GM19328 (cell line): ENCODE measurements around the gene CERKL.
"Not testable (repeated sequence)": the region's sequence is repeated elsewhere in the genome, so short reads cannot be mapped to it uniquely, and the experiment has no call there.

Source experiments
- ATAC-seq: cut with Tn5 transposase; IDR thresholded peaks from one replicate; pipeline ENCODE4 v1.9.1; 2021; ENCODE audit warnings: mild to moderate bottlenecking, moderate library complexity; ENCODE audit not compliant: unreplicated experiment

The CERKL gene, protein sequence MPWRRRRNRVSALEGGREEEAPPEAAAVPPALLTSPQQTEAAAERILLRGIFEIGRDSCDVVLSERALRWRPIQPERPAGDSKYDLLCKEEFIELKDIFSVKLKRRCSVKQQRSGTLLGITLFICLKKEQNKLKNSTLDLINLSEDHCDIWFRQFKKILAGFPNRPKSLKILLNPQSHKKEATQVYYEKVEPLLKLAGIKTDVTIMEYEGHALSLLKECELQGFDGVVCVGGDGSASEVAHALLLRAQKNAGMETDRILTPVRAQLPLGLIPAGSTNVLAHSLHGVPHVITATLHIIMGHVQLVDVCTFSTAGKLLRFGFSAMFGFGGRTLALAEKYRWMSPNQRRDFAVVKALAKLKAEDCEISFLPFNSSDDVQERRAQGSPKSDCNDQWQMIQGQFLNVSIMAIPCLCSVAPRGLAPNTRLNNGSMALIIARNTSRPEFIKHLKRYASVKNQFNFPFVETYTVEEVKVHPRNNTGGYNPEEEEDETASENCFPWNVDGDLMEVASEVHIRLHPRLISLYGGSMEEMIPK

DNA sequence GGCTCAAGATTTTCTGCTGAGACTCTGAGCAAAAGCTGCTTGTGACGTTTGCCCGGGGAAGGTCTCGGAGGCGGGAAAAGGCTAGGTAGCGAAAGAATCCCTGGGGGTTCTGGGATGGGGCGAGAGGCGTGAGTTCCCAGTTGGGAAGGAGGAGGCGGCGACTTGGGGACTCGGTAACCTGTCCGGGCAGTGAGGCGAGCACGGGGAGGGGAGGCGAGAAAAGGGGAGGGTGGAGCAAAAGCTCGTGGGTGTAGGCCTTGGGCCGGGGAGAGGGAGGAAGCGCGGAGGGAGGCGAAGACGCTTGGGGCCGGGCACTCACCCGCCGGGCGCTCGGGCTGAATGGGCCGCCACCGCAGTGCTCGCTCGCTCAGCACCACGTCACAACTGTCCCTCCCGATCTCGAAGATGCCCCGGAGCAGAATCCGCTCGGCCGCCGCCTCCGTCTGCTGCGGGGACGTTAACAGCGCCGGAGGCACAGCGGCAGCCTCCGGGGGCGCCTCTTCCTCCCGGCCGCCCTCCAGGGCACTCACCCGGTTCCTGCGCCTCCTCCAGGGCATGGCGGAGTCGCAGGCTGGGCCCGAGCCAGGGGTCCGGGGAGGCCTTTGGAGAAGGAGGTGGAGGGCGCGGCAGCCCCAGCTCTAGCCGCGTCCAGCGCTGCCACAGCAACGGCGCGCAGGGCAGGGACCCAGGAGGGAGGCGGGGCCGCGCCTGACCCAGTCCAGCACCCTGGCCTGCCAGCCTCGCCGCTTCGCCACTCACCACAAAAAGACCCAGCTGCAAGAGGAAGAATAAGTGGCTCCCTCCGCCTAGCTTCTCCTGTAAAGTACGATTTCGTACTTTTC lies at the start of gene CERKL:
CERKL (minus strand) TSS at position 656 of the 842 bp plus-strand sequence; CDS start at position 557, 99 bp downstream.
- peak; percentile 85 for ATAC-seq

DNA sequence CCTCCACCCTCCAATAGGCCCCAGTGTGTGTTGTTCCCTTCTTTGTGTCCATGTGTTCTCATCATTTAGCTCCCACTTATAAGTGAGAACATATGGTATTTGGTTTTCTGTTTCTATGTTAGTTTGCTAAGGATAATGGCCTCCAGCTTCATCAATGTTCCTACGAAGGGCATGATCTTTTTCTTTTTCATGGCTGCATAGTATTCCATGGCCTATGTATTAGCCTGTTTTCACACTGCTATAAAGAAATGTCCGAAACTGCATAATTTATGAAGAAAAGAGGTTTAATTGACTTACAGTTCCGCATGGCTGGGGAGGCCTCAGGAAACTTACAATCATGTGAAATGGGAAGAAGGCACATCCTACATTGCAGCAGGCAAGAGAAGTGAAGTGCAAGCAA lies 45.6 kb upstream of the CERKL start:
- not testable (repeated sequence) for ATAC-seq

DNA sequence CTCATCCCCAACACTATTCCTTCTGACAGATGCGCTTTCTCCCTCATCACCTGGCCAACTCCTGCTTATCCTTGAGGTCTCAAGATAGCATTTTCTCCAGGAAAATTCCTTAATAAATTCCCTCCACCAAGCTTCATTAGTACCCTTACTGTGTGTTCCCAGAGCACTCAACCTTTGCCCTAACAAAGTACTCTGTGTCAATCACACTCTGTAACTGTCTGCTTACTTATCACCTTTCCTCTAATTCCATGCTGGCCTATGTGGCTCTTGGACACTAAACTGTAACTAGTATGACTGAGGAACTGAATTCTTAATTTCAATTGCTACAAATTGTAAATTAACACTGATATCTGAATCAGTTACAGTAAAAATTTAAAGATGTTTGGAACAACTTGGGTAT lies 41.3 kb upstream of the CERKL start:
- no peak for ATAC-seq

DNA sequence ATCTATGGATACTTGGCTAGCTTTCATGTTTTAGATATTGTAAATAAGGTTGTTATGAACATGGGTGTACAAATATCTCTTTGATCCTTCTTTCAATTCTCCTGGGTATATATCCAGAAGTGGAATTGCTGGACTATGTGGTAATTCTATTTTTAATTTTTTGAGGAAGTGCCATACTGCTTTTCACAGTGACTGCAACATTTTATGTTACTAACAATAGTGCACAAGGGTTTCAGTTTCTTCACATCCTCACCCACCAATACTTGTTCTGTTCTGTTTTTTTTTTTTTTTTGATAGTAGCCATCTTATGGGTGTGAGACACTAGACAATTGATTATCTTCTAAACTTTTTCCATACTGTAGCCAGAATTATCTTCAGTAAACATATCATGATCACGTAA lies 40.7 kb upstream of the CERKL start:
- no peak for ATAC-seq

DNA sequence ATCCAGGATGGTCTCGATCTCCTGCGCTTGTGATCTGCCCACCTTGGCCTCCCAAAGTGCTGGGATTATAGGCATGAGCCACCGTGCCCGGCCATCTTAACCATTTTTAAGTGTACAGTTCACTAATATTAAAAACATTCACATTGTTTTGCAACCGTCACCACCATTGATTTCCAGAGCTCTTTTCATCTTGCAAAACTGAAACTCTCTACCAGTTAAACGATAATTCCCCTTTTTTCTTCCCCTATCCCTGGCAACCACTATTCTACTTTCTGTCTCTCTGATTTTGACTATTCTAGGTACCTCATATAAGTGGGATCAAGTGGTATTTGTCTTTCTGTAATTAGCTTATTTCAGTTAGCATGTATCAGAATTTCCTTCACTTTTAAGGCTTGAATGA lies 40.2 kb upstream of the CERKL start:
- ATAC-seq: no peak

DNA sequence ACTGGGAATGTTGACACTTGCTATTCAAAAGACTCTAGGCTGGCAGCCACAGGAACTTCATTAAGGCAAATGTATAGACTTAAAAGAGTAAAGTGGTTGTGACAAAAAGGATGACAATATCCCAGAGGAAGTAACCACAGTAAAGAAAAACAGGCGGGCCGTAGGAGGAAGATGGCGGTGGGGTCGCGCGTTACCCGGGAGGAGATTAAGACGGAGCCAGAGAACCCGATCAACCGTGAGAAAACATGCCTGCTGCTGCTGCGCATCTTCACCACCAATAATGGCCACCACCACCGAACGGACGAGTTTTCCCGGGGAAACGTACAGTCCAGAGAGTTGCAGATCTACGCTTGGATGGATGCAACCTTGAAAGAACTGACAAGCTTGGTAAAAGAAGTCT lies 37.4 kb upstream of the CERKL start:
- ATAC-seq: no peak

DNA sequence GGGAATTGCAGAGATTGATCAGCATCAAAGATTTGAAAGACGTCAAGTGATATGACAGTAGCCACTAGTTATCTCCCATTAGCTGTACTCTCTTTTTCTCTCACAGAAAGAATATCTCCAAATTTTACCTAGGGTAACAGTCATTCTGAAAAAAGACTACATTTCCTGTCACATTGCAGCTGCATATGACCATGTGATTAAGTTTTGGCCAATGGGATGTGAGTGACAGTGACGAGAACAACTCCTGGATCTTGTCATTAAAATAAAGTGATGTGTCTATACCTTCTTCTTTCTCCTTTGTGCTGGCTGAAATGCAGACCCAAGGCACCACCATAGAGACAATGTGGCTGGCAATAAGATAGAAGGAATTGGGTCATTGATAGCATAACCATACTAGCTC lies 34.0 kb upstream of the CERKL start:
- no peak for ATAC-seq

DNA sequence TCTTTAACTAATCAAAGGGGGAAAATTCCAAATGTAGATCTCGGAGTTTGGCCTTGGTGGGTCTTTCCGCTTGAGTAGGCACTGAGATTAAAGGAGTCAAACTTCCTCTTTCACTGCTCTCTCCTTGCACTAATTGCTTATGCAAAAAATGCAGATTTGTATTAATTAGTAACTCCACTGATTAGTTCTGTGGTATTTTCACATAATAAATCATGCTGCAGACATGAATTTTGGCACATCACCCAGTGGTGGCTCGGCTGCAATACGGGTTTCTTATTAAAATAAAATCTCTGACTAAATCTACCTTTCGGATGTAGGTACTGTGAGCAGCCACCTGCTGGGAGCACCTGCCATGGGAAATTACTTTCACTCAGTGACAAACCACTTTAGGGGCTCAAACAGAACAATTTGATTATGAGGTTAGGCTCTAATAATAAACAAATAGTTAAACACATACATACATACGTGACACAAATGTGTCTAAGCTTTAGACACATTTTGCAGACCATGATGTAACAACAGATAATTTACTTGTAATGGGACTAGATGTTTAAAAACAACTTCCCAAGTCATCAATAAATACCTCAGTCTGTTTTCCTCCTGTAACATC lies 29.8 kb upstream of the CERKL start:
- no peak for ATAC-seq

DNA sequence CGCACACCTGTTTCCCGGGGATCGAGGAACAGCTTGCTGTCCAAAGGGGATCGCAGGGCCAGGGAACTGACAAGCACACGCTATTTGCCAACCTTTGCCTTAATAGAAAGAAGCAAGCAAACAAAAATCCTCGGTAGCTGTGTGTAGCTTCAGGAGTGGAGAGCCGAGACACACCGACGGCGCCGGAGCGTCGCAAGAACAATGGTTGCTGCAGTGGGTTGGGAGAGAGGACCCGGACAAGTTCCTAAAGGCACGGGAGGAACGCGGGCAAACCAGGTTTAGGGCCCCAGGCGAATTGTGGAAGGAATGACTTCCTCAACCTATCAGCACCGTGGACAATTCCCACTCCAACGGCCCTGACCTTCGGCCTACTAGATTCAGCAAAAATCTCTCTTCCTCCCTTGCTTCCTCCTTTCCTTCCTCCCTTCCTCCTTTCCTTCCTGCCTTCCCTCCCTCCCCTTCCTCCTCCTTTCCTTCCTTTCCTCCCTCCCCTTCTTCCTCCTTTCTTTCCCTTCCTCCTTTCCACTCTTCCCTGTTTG lies 28.3 kb upstream of the CERKL start:
- ATAC-seq: no peak

DNA sequence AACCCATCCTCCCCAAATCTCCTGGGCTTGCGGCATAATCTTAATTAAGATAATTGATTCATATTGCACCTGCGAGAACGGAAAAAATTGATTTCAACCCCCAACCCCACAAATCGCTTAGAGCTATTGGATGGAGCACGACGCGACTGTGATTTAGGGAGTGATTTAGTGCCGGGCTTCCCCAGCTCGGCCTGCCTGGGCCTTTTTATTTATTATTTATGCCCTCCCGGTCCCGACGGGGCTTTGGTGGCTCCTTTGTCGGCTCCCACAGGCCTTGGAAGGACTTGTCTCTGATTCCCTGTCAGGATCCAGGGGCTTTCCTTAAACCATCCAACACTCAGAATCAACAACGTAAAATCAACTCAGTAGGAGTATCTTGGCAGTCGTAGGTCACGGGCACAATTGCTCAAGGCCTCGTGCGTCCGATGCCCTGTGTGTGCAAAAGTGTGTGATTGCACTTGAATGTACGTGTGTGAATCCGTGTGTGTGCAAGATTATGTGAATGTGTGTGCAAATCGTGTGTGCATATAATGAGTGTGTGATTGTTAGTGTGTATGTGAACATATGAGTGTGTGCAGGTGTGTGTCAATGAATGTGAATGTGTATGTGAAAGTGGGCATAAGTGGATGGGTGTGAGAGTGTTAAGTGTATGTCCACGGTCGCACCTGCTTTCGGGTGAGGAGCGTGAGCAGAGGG lies 27.7 kb upstream of the CERKL start:
- ATAC-seq: no peak

DNA sequence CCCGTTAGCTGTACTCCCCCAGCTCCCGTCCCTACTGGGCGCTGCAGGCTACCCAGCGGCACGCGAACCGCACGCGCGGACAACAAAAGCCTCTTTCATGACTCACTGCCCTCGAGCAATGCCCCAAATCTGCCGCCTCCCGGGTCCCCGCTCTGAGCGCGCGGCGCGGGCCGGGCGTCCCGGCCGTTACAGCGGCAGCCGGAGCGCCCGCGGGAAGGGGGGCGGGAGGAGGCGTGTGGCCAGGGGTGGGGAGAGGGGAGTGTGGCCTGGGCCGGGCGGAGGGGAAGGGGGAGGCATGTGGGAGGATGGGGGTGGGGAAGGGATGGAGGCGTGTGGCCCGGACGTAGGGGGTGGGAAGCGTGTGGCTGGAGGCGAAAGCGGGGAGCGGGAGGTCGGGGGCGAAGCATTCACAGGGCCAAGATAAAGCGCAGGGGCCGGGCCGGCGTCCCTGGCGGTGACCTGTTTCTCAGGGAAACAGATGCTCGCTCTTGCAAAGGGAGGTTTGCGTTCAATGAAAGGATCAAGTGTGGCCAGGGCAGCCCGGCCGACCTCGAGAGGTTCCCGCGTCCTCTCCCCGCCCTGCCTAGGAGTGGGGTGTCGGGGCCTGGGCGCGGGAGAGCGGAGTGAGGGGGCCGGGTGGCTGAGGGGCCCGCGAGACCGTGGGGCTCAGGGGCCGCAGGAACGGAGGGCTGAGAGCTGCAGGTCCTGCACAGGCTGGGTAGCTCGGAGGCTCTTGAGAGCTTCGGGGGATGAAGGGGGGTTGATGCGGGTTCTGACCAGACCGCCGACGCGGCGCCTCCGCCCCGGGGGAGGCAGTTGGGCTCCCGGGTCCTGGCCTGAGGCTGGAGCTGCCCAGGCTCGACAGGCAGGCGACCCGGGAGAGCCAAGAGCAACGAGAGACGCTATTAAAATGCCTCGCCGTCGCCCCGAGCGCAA lies 26.9 kb upstream of the CERKL start:
- ATAC-seq: no peak

DNA sequence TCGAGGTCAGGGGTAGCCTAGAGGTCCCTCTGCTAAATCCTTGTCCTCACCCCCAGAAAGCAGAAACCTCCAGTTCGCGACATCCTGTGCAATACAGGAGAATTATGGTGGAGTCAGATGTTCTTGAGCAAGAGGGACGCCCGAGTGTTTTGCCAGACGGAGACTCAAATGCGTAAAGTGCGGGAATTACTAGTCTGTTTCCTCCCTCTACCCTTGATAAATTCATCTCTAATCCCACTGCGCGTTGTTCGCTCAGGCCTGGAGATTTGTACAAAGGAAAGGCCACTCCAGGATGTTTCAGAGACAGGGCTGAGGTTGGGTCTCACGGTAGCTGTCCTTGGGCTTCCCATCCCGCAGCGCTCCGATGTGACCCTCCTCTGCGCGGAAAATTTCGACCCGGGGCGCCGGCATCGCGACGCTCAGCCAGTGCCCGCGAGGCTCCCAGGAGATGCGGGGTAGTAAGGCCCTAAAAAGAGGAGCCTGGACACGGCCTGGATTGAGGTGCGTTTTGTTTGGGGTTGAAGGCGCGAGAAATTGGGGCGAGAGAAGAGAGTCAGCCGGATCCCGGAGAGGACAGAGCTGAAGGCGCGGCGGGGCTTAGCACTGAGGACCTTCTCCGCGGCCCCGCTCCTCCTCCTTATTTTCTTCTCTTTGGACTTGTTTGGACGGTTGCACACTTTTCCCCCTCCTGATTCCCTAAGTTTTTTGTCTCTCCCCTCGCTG lies 26.1 kb upstream of the CERKL start:
- ATAC-seq: no peak

DNA sequence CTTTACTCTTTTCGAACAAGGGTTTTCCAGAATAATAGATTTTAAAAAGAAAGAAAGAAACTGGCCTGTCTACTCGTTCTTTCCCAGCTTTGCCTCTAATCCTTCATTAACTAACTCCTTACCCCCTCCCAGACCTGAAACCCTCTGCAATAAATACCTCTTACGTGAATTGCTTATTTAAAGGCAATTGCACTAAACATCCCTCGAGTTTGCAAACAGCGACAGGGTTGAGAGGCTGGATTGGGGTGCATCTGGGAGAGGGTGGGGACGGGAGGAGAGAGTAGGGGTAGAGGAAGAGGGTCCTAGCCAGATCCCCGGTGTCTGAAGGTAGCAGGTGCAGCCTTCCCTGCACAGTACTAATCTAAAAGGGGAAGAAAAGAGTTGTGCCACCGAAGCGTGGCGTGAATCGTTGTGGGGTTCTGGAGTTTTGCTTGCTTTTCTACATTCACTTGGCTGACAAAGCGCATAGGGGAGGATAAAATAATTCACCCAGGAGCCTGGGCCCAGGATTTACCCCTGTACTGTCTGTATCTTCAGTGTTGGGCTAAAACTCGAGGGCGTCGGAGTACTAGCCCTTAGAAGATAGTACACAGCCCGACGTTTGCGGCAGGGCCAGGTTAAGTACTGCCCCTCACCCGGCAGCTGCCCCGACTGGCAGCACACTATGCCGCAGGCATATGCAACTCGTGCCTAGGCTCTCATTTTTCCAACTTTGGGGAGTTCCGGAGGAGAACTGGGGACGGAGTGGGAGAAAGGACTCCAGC lies 25.3 kb upstream of the CERKL start:
- ATAC-seq: no peak

DNA sequence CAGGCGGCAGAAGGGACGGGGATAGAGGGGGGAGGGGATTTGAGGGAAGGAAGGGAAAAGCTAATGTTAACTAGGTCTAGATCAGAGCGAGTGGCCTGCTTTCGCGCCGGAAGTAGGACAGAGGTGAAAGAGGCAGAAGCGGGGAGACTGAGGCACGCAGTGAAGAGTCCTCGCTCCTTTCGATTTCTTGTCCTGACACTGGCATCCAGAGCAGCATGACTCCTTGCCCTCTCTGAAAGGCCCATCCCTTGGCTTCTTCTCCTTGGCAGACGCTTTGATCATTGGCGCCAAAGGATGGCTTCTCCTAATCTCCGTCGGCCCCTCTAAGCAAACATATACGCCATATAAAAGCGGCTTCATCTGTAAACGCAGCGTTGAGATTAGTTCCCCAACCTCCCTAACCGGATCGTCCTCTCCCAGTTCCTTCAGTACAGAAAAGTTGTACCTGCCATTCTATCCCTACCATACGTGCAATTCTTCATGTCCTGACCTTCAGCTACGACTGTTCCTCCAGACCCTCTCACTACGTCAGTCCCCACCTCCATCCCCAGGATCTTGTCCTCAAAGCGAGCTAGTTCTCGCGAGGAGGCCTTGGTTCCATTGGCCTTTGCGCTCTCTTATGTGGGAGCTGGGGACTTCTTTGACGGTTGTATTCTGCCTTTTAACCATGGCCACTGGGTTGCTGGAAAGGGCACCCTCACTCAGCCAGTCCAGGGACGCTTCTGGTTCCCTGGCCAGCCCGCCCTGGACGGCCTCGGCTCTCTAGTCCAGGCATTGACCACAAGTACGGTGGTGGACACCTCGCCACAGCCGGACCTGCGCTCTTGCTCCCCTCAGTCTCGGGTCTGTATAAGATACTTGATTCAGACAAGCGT lies 24.3 kb upstream of the CERKL start:
- ATAC-seq: no peak

DNA sequence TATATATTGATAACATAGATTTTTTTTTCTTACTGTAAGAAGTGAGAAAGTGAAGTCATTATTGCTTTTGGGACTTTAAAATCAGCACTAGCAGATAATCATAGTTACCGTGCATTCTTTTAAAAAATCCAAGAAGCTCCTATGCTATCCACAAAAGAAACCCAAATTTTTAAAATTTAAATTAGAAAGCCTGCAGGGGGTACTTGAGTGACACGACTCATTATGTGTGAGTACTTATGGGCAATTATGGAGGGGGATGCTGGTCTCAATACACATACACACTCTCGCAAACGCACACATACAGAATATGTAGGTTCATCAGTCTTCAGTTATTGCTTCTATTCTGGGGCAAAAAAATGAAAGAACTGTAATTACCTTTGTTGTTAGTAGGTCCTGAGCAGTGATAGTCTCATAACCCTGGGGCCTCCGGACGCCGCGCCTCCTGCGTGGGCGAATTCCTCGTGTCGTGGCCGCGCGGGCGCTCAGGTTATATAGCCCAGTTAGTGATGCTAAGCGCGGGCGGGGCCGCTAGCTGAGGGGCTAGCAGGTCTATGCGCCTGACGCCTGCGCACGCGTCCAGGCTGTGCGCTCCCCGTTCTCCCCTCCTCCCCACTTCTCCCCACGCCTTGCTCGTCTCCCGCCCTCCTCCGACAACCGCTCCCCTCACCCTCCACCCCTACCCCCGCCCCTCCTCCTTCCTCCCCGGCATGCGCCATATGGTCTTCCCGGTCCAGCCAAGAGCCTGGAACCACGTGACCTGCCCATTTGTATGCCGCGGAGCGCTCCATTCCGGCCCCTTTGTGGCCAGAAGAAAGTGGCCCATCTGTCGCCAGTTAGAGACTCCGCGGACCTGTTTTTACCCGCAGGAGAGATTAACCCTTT lies 23.4 kb upstream of the CERKL start, which contains the start of gene NEUROD1:
NEUROD1 (minus strand) TSS at position 463 of the 882 bp plus-strand sequence. CDS start 1,657 bp downstream, outside the sequence.
- no peak for ATAC-seq

DNA sequence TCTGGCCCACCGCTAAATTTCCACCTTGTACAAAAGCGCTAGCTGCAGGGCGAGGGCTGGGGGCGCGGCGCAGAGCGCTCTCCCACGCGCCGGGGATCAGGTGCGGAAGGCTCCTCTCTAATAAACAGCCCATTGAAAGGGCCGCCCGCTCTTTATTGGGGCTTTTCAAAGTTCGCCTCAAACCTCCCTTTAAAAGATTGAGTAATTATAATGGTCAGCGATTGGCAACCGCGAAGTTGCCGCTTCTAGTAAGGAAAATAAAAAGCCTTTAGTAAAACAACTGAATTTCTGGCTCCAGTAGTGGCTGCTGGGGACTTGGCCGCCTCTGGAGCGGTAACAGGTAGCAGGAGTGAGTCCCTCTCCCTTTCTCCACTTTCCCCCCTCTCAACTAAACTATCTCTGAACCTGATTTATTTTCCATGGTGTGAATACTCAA lies 22.7 kb upstream of the CERKL start:
- ATAC-seq: no peak
